H9 (cell line): Measurements from ENCODE around the gene SLC35G1. TPM values are rescaled to one million over a fixed set of nuclear protein-coding genes. Genes with fewer than 3 reads are reported as not detected.

Experiments used
- DNase-seq: peaks from one replicate; pipeline ENCODE4 v3.0.0-alpha.2; 2017
- H2AFZ ChIP-seq: one replicate; pipeline ENCODE4 v1.6.1; 2013; ENCODE audit warnings: mild to moderate bottlenecking, low read length, control low read depth, moderate library complexity
- H2AK5ac ChIP-seq: 2 replicates; pipeline ENCODE4 v1.6.1; 2013; ENCODE audit warnings: low read length, control low read depth, mixed read lengths; ENCODE audit not compliant: insufficient read length
- H2BK120ac ChIP-seq: one replicate; pipeline ENCODE4 v1.6.1; 2013; ENCODE audit warnings: low read depth, mild to moderate bottlenecking, low read length, control low read depth, inconsistent platforms; ENCODE audit not compliant: poor library complexity, severe bottlenecking
- H2BK12ac ChIP-seq: 2 replicates; pipeline ENCODE4 v1.6.1; 2013; ENCODE audit warnings: low read length, control low read depth, mixed read lengths, low read depth; ENCODE audit not compliant: insufficient read length
- H2BK15ac ChIP-seq: 2 replicates; pipeline ENCODE4 v1.6.1; 2013; ENCODE audit warnings: low read depth, low read length, control low read depth
- H2BK20ac ChIP-seq: one replicate; pipeline ENCODE4 v1.6.1; 2013; ENCODE audit warnings: low read depth, mild to moderate bottlenecking, low read length, control low read depth, inconsistent platforms; ENCODE audit not compliant: poor library complexity, severe bottlenecking
- H2BK5ac ChIP-seq: 2 replicates; pipeline ENCODE4 v1.6.1; 2013; ENCODE audit warnings: low read length, control low read depth, mixed read lengths; ENCODE audit not compliant: insufficient read length
- H3K14ac ChIP-seq: 2 replicates; pipeline ENCODE4 v1.6.1; 2013; ENCODE audit warnings: low read length, control low read depth; ENCODE audit not compliant: insufficient read depth
- H3K18ac ChIP-seq: 2 replicates; pipeline ENCODE4 v1.6.1; 2013; ENCODE audit warnings: low read depth, mild to moderate bottlenecking, mixed read lengths, low read length, control low read depth; ENCODE audit not compliant: insufficient read length
- H3K23ac ChIP-seq: 2 replicates; pipeline ENCODE4 v1.6.1; 2013; ENCODE audit warnings: low read length, control low read depth, mixed read lengths, low read depth; ENCODE audit not compliant: insufficient read length
- H3K23me2 ChIP-seq: 2 replicates; pipeline ENCODE4 v1.6.1; 2013; ENCODE audit warnings: low read depth, mild to moderate bottlenecking, mixed read lengths, low read length, control low read depth; ENCODE audit not compliant: insufficient read length, poor library complexity, severe bottlenecking
- H3K27ac ChIP-seq: 2 replicates; pipeline ENCODE4 v1.5.1; 2013; ENCODE audit warnings: low read length, control low read depth, mixed read lengths, low read depth; ENCODE audit not compliant: insufficient read length
- H3K27me3 ChIP-seq: 2 replicates; pipeline ENCODE4 v1.6.1; 2013; ENCODE audit warnings: low read length, control low read depth, inconsistent platforms; ENCODE audit not compliant: insufficient read depth
- H3K4ac ChIP-seq: 2 replicates; pipeline ENCODE4 v1.6.1; 2013; ENCODE audit warnings: low read depth, mild to moderate bottlenecking, control low read depth, inconsistent platforms, low read length, moderate library complexity
- H3K4me1 ChIP-seq: 2 replicates; pipeline ENCODE4 v1.6.1; 2013; ENCODE audit warnings: low read length, control low read depth, inconsistent platforms; ENCODE audit not compliant: insufficient read depth
- H3K4me2 ChIP-seq: 2 replicates; pipeline ENCODE4 v1.6.1; 2013; ENCODE audit warnings: low read length, control low read depth, mixed read lengths; ENCODE audit not compliant: insufficient read length, insufficient read depth
- H3K56ac ChIP-seq: 2 replicates; pipeline ENCODE4 v1.6.1; 2013; ENCODE audit warnings: low read depth, mild to moderate bottlenecking, mixed read lengths, low read length, control low read depth; ENCODE audit not compliant: insufficient read length
- H3K79me1 ChIP-seq: 2 replicates; pipeline ENCODE4 v1.6.1; 2013; ENCODE audit warnings: low read depth, mild to moderate bottlenecking, moderate library complexity, low read length, control low read depth, inconsistent platforms; ENCODE audit not compliant: insufficient read depth, poor library complexity, severe bottlenecking
- H3K79me2 ChIP-seq: 2 replicates; pipeline ENCODE4 v1.6.1; 2013; ENCODE audit warnings: low read length, control low read depth, inconsistent platforms; ENCODE audit not compliant: insufficient read depth
- H3K9ac ChIP-seq: 2 replicates; pipeline ENCODE4 v1.6.1; 2013; ENCODE audit warnings: low read length, control low read depth, mixed read lengths; ENCODE audit not compliant: insufficient read length; ENCODE audit errors: extremely low read depth
- H3K9me3 ChIP-seq: one replicate; pipeline ENCODE4 v1.6.1; 2013; ENCODE audit warnings: low read depth, low read length, inconsistent platforms; ENCODE audit not compliant: control insufficient read depth
- H3T11ph ChIP-seq: one replicate; pipeline ENCODE4 v1.6.1; 2013; ENCODE audit warnings: mild to moderate bottlenecking, low read length, control low read depth, inconsistent platforms
- H4K20me1 ChIP-seq: one replicate; pipeline ENCODE4 v1.6.1; 2013; ENCODE audit not compliant: control insufficient read depth, insufficient read length, insufficient read depth
- H4K5ac ChIP-seq: 2 replicates; pipeline ENCODE4 v1.6.1; 2013; ENCODE audit warnings: low read depth, mild to moderate bottlenecking, mixed read lengths, low read length, control low read depth; ENCODE audit not compliant: insufficient read length
- H4K8ac ChIP-seq: replicated peaks from 2 replicates; pipeline ENCODE4 v1.6.1; 2013; ENCODE audit warnings: low read length, control low read depth, mixed read lengths, low read depth; ENCODE audit not compliant: insufficient read length
- H4K91ac ChIP-seq: 2 replicates; pipeline ENCODE4 v1.6.1; 2013; ENCODE audit warnings: low read depth, mild to moderate bottlenecking, moderate library complexity, mixed read lengths, low read length, control low read depth; ENCODE audit not compliant: insufficient read length
- H3K27ac Mint-ChIP-seq, 3 experiments: 2 replicates in 2 of 3; 3 replicates in 1 of 3; pipeline ENCODE4 v1.8.0; 2020 to 2021; ENCODE audit warnings: mixed read lengths in 3 of 3, mild to moderate bottlenecking in 1 of 3, moderate library complexity in 1 of 3
- H3K27me3 Mint-ChIP-seq: 2 replicates; pipeline ENCODE4 v1.8.0; 2021; ENCODE audit warnings: low read depth, mild to moderate bottlenecking, moderate library complexity, mixed read lengths
- H3K36me3 Mint-ChIP-seq, 3 experiments: 2 replicates in 2 of 3; 3 replicates in 1 of 3; pipeline ENCODE4 v1.8.0; 2020 to 2021; ENCODE audit warnings: low read depth in 3 of 3, mixed read lengths in 3 of 3; ENCODE audit not compliant: insufficient read depth in 1 of 3
- H3K4me1 Mint-ChIP-seq, 2 experiments: 2 replicates each; pipeline ENCODE4 v1.8.0; 2020; ENCODE audit warnings: mixed read lengths in 2 of 2
- H3K4me3 Mint-ChIP-seq, 2 experiments: 2 replicates in 1 of 2; 3 replicates in 1 of 2; pipeline ENCODE4 v1.8.0; 2020 to 2021; ENCODE audit warnings: mild to moderate bottlenecking in 2 of 2, mixed read lengths in 2 of 2, moderate library complexity in 1 of 2
- H3K9me3 Mint-ChIP-seq, 2 experiments: 2 replicates in 1 of 2; 3 replicates in 1 of 2; pipeline ENCODE4 v1.8.0; 2020; ENCODE audit warnings: mild to moderate bottlenecking in 2 of 2, mixed read lengths in 2 of 2, moderate library complexity in 1 of 2
- CTCF ChIP-seq: fragments of 200-600 bp; sonication (generic); conservative IDR thresholded peaks from 3 replicates; pipeline ENCODE4 v1.8.0; 2021; ENCODE audit warnings: antibody characterized with exemption, mild to moderate bottlenecking
- WGBS: extraction: QIAGEN DNeasy Blood & Tissue Kit; methylation state at CpG from one replicate; pipeline ENCODE4 v1.1.7; 2013; ENCODE audit warnings: missing lambda C conversion rate, low lambda C conversion rate, mixed read lengths; ENCODE audit not compliant: insufficient read length; ENCODE audit errors: extremely low coverage; 5-methylcytosine and 5-hydroxymethylcytosine counted together
- total RNA-seq: library from RNA; stranded (reverse); gene quantifications from 2 replicates; pipeline ENCODE4 v1.2.1, GENCODE V29; 2021

Gene SLC35G1
- total RNA-seq, 1 experiment from 2014 or later, result 6.3 TPM

GRCh38 chr10:93916257-93917063 is 22.7 kb downstream of the SLC35G1 start:
- H3K4me2 ChIP-seq, result peak overlapping the region; percentile 38
- H3T11ph ChIP-seq, result no peak overlapping the region
- H3K18ac ChIP-seq, result no peak overlapping the region
- H3K4me1 ChIP-seq, result no peaks in the 10 kb centered on the region
- H3K4ac ChIP-seq, result no peak overlapping the region
- H4K5ac ChIP-seq, result no peak overlapping the region
- H2BK120ac ChIP-seq, result no peak overlapping the region
- H3K79me1 ChIP-seq, result no peaks in the 10 kb centered on the region
- H3K27me3 ChIP-seq, result no peaks in the 10 kb centered on the region
- no peak overlapping the region for H2BK15ac ChIP-seq
- no peaks in the 10 kb centered on the region for H4K20me1 ChIP-seq
- H3K23ac ChIP-seq, result no peak overlapping the region
- no peak overlapping the region for H4K8ac ChIP-seq
- Mint-ChIP-seq H3K27me3 (peaks cover 3% of the 10 kb centered on the region), H3K4me1 (peaks cover 8 to 13% of the 10 kb centered on the region in 2 experiments; a peak in 3 of 4 replicates), H3K36me3 (no peaks in the 10 kb centered on the region; a peak in 1 of 7 replicates), H3K27ac (no peak overlapping the region; a peak in 1 of 7 replicates), H3K4me3 (no peak overlapping the region), H3K9me3 (no peaks in the 10 kb centered on the region)
- H3K27ac ChIP-seq, result no peak overlapping the region
- H4K91ac ChIP-seq, result no peak overlapping the region
- H2AK5ac ChIP-seq, result no peak overlapping the region
- H2BK12ac ChIP-seq, result no peak overlapping the region
- no peak overlapping the region for H3K14ac ChIP-seq
- H2BK5ac ChIP-seq, result no peak overlapping the region
- H3K23me2 ChIP-seq, result no peaks in the 10 kb centered on the region
- H3K9me3 ChIP-seq, result no peaks in the 10 kb centered on the region
- no peaks in the 10 kb centered on the region for H3K79me2 ChIP-seq
- TF ChIP-seq CTCF, result peak; percentile 72
- no peak overlapping the region for H2BK20ac ChIP-seq
- no peak overlapping the region for H3K56ac ChIP-seq
- no CpG with 5 or more reads among the region's 8 CpGs for WGBS
- H3K9ac ChIP-seq, result no peak overlapping the region
- DNase-seq, result no peak
- H2AFZ ChIP-seq, result no peak overlapping the region
